ENCODE measurements around the gene NXF1. TPM values are rescaled to one million over a fixed set of nuclear protein-coding genes. Genes with fewer than 3 reads are reported as not detected.

Gene NXF1
- total and polyA plus RNA-seq, 2 of the 8 experiments (the other 6 are each of a cell fraction or from before 2014, with no cell fraction given): 48.1 to 49.8 TPM

GRCh38 chr11:62831520-62832335 is 26.5 kb upstream of the NXF1 start, which contains the start of gene STX5 (continued):
- TF ChIP-seq JUND (IDR thresholded peaks at IDR 0.05; ENCODE audit: low read length) (no peak), GTF2F1 (IDR thresholded peaks at IDR 0.05; ENCODE audit: borderline replicate concordance, low read depth, low read length) (no peak), BACH1 (IDR thresholded peaks at IDR 0.05; ENCODE audit: low read length) (no peak), TEAD4 (IDR thresholded peaks at IDR 0.05; ENCODE audit: low read depth, low read length) (no peak), EZH2 (IDR thresholded peaks at IDR 0.05; ENCODE audit: low read depth, low read length, severe bottlenecking) (no peak), RNF2 (IDR thresholded peaks at IDR 0.05; ENCODE audit: borderline replicate concordance, low read depth, low read length, missing control alignments, poor library complexity, severe bottlenecking) (no peak), POLR2A (IDR thresholded peaks at IDR 0.05; ENCODE audit: control extremely low read depth in 1 of 2, low read depth in 2 of 2, low read length in 2 of 2) (peak; percentile 53 to 96; a peak in 2 of 3 replicates), ASH2L (IDR thresholded peaks at IDR 0.05; ENCODE audit: low read length) (peak; percentile 70), JUN (IDR thresholded peaks at IDR 0.05; ENCODE audit: low read depth, low read length) (no peak), PHF8 (conservative IDR thresholded peaks at IDR 0.05; ENCODE audit: low read depth, low read length) (peak; percentile 97), POU5F1 (IDR thresholded peaks at IDR 0.05; ENCODE audit: low read depth, low read length) (no peak), SP1 (IDR thresholded peaks at IDR 0.05; ENCODE audit: low read depth, low read length) (peak; percentile 98), SUZ12 (IDR thresholded peaks at IDR 0.05; ENCODE audit: low read length) (no peak), GABPA (IDR thresholded peaks at IDR 0.05; ENCODE audit: borderline replicate concordance, insufficient read depth, low read length) (peak; percentile 94), TBP (IDR thresholded peaks at IDR 0.05; ENCODE audit: low read depth, low read length) (peak; percentile 93), EP300 (IDR thresholded peaks at IDR 0.05; ENCODE audit: borderline replicate concordance in 1 of 2, low read depth in 2 of 2, low read length in 2 of 2) (no peak), TCF12 (IDR thresholded peaks at IDR 0.05; ENCODE audit: low read depth, low read length) (no peak), RFX5 (IDR thresholded peaks at IDR 0.05; ENCODE audit: borderline replicate concordance, low read depth, low read length) (no peak; the same call in 1 of the 2 replicates), CBX8 (IDR thresholded peaks at IDR 0.05; ENCODE audit: borderline replicate concordance, low read depth, low read length) (no peak)
- TF ChIP-seq, protein P1, sequence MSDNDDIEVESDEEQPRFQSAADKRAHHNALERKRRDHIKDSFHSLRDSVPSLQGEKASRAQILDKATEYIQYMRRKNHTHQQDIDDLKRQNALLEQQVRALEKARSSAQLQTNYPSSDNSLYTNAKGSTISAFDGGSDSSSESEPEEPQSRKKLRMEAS (IDR thresholded peaks at IDR 0.05): peak; percentile 10; the same call in 1 of the 2 replicates
- TF ChIP-seq, protein P2, sequence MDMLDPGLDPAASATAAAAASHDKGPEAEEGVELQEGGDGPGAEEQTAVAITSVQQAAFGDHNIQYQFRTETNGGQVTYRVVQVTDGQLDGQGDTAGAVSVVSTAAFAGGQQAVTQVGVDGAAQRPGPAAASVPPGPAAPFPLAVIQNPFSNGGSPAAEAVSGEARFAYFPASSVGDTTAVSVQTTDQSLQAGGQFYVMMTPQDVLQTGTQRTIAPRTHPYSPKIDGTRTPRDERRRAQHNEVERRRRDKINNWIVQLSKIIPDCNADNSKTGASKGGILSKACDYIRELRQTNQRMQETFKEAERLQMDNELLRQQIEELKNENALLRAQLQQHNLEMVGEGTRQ (IDR thresholded peaks at IDR 0.05; ENCODE audit: low read length): peak; percentile 45; the same call in 1 of the 2 replicates

Measured in H1 (cell line).